ENCODE data around the gene EGLN3. TPM values are rescaled to one million over a fixed set of nuclear protein-coding genes. Genes with fewer than 3 reads are reported as not detected.

EGLN3 gene
- total and polyA plus RNA-seq, 2 of the 13 experiments (the other 11 are each of a cell fraction or from before 2014, with no cell fraction given): 0.18 to 27.3 TPM

GRCh38 chr14:33950320-33951182, at the start of gene EGLN3 (continued):
- TF ChIP-seq AKNA (CRISPR knock-in tag; IDR thresholded peaks at IDR 0.05; ENCODE audit: borderline replicate concordance) (no peak), ZNF768 (CRISPR knock-in tag; IDR thresholded peaks at IDR 0.05) (peak; percentile 25; the same call in 1 of the 2 replicates), NCOR1 (IDR thresholded peaks at IDR 0.05; ENCODE audit: borderline replicate concordance, low read length) (no peak; the same call in 1 of the 2 replicates), ZSCAN30 (CRISPR knock-in tag; IDR thresholded peaks at IDR 0.05) (no peak), RFX3 (CRISPR knock-in tag; IDR thresholded peaks at IDR 0.05) (no peak), HMG20B (CRISPR knock-in tag; conservative IDR thresholded peaks at IDR 0.05) (no peak), CBX2 (IDR thresholded peaks at IDR 0.05; ENCODE audit: low read depth, low read length) (no peak), CBX2 (CRISPR knock-in tag; IDR thresholded peaks at IDR 0.05; ENCODE audit: low read depth) (peak; percentile 88; the same call in 1 of the 2 replicates), ZNF577 (CRISPR knock-in tag; IDR thresholded peaks at IDR 0.05; ENCODE audit: borderline replicate concordance, low read depth) (no peak)
- TF ChIP-seq, protein P1, sequence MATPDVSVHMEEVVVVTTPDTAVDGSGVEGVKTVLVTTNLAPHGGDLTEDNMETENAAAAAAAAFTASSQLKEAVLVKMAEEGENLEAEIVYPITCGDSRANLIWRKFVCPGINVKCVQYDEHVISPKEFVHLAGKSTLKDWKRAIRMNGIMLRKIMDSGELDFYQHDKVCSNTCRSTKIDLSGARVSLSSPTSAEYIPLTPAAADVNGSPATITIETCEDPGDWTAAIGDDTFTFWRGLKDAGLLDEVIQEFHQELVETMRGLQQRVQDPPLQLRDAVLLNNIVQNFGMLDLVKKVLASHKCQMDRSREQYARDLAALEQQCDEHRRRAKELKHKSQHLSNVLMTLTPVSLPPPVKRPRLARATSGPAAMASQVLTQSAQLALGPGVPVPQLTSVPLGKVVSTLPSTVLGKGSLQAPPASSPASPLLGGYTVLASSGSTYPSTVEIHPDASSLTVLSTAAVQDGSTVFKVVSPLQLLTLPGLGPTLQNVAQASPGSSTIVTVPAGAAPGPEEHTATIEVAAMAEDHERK (CRISPR knock-in tag; IDR thresholded peaks at IDR 0.05; ENCODE audit: low read depth): no peak
- TF ChIP-seq, protein P2, sequence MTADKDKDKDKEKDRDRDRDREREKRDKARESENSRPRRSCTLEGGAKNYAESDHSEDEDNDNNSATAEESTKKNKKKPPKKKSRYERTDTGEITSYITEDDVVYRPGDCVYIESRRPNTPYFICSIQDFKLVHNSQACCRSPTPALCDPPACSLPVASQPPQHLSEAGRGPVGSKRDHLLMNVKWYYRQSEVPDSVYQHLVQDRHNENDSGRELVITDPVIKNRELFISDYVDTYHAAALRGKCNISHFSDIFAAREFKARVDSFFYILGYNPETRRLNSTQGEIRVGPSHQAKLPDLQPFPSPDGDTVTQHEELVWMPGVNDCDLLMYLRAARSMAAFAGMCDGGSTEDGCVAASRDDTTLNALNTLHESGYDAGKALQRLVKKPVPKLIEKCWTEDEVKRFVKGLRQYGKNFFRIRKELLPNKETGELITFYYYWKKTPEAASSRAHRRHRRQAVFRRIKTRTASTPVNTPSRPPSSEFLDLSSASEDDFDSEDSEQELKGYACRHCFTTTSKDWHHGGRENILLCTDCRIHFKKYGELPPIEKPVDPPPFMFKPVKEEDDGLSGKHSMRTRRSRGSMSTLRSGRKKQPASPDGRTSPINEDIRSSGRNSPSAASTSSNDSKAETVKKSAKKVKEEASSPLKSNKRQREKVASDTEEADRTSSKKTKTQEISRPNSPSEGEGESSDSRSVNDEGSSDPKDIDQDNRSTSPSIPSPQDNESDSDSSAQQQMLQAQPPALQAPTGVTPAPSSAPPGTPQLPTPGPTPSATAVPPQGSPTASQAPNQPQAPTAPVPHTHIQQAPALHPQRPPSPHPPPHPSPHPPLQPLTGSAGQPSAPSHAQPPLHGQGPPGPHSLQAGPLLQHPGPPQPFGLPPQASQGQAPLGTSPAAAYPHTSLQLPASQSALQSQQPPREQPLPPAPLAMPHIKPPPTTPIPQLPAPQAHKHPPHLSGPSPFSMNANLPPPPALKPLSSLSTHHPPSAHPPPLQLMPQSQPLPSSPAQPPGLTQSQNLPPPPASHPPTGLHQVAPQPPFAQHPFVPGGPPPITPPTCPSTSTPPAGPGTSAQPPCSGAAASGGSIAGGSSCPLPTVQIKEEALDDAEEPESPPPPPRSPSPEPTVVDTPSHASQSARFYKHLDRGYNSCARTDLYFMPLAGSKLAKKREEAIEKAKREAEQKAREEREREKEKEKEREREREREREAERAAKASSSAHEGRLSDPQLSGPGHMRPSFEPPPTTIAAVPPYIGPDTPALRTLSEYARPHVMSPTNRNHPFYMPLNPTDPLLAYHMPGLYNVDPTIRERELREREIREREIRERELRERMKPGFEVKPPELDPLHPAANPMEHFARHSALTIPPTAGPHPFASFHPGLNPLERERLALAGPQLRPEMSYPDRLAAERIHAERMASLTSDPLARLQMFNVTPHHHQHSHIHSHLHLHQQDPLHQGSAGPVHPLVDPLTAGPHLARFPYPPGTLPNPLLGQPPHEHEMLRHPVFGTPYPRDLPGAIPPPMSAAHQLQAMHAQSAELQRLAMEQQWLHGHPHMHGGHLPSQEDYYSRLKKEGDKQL (CRISPR knock-in tag; IDR thresholded peaks at IDR 0.05; ENCODE audit: low read depth): no peak
- TF ChIP-seq, protein P3, sequence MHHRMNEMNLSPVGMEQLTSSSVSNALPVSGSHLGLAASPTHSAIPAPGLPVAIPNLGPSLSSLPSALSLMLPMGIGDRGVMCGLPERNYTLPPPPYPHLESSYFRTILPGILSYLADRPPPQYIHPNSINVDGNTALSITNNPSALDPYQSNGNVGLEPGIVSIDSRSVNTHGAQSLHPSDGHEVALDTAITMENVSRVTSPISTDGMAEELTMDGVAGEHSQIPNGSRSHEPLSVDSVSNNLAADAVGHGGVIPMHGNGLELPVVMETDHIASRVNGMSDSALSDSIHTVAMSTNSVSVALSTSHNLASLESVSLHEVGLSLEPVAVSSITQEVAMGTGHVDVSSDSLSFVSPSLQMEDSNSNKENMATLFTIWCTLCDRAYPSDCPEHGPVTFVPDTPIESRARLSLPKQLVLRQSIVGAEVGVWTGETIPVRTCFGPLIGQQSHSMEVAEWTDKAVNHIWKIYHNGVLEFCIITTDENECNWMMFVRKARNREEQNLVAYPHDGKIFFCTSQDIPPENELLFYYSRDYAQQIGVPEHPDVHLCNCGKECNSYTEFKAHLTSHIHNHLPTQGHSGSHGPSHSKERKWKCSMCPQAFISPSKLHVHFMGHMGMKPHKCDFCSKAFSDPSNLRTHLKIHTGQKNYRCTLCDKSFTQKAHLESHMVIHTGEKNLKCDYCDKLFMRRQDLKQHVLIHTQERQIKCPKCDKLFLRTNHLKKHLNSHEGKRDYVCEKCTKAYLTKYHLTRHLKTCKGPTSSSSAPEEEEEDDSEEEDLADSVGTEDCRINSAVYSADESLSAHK (CRISPR knock-in tag; IDR thresholded peaks at IDR 0.05; ENCODE audit: borderline replicate concordance): no peak
- TF ChIP-seq, protein P4, sequence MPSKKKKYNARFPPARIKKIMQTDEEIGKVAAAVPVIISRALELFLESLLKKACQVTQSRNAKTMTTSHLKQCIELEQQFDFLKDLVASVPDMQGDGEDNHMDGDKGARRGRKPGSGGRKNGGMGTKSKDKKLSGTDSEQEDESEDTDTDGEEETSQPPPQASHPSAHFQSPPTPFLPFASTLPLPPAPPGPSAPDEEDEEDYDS (CRISPR knock-in tag; IDR thresholded peaks at IDR 0.05): peak; percentile 99
